Epidermal melanocyte (primary cell): ENCODE results near the gene EPHB1.

Experiments used
- DNase-seq: peaks from one replicate; pipeline ENCODE4 v3.0.0; 2011; ENCODE audit warnings: low spot score; ENCODE audit not compliant: insufficient read length

EPHB1 gene

DNA sequence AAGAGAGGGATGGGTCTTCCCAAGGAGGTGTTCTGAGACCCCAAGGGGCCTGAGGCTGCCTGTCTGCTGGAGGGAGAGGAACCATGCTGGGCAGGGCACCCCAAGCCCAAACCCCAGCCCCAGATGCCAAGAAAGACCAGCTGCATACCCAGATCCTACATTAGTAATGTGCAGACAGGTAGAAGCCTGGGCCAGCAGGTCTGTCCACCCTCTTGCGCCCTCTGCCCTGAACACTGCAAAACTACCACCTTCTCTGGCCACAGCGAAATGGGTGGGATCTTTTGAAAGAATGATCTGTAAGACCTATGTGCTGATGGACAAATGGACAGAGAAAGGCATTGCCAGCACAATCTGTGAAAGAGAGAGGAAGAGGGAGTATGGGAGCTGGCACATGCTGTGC, 283.2 kb downstream of the EPHB1 start:
- DNase-seq: no peak

DNA sequence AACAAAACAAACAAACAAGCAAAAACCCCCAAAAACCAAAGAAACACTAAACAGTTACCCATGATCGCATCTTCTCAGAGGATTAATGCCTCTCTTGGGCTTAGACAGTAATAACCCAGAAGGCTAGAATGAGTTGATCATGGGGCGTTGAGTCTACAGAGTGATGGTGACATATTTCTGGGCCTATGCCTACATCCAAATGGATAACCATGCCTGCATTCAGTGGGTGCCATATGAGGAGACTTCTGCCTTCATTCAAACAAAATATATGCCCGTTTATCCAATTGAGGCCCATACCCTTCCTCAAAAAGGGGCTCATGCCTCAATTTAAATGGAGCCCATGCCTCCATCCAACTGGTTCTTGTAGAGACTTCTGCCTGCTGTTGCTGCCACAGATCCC, 284.0 kb downstream of the EPHB1 start:
- no peak for DNase-seq

GRCh38 chr3:135081451-135081850, 286.4 kb downstream of the EPHB1 start:
- no peak for DNase-seq

GRCh38 chr3:135081856-135082434, 286.9 kb downstream of the EPHB1 start:
- DNase-seq: no peak

GRCh38 chr3:135082706-135083105, 287.6 kb downstream of the EPHB1 start:
- no peak for DNase-seq

GRCh38 chr3:135083179-135083578, 288.1 kb downstream of the EPHB1 start:
- no peak for DNase-seq

DNA sequence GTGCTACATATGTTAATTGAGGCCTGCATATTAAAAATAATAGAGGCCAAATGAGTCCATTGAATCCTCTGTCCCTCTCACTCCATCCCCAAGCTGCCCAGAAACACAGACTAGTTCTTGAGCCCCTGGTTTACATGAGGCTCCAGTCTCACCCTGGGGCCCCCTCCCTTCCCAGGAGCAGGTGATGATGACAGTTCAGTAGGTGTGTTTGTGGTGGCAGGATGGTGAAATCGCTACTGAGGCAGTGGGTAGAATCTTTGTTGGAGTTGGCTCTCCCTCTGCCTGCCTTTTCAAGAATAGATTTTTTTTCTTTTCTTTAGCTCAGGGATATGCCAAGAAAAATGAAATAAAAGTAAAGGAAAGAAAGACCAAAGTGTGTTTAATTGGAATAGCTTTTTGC, 288.7 kb downstream of the EPHB1 start:
- DNase-seq: no peak

- no peak for DNase-seq
Observed at GRCh38 chr3:135084405-135084804, 289.3 kb downstream of the EPHB1 start.

- DNase-seq: no peak
Observed at GRCh38 chr3:135084976-135085375, 289.9 kb downstream of the EPHB1 start.

- DNase-seq: no peak
Observed at GRCh38 chr3:135085652-135086436, 290.8 kb downstream of the EPHB1 start.

DNA sequence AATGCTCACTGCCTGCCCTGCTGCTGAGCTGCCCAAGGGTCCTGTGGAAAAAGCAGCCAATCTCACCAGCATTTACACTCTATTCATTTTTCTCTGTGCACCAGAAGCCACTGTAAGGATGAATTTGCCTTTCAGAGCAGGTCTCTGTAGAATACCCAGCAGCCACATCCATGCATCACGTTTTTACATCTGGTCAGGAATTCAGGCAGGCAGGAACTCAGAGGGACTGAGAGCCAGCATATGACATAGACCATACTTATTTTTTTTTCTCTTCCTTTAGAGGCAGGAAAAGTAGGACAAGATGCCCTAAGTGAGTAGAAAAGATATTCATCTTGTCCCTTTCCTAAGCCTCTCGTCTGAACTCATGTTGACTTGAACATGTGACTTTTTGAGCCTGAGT, 292.7 kb downstream of the EPHB1 start:
- DNase-seq: no peak

- DNase-seq: no peak
Observed at GRCh38 chr3:135089451-135089850, 294.4 kb downstream of the EPHB1 start.

DNA sequence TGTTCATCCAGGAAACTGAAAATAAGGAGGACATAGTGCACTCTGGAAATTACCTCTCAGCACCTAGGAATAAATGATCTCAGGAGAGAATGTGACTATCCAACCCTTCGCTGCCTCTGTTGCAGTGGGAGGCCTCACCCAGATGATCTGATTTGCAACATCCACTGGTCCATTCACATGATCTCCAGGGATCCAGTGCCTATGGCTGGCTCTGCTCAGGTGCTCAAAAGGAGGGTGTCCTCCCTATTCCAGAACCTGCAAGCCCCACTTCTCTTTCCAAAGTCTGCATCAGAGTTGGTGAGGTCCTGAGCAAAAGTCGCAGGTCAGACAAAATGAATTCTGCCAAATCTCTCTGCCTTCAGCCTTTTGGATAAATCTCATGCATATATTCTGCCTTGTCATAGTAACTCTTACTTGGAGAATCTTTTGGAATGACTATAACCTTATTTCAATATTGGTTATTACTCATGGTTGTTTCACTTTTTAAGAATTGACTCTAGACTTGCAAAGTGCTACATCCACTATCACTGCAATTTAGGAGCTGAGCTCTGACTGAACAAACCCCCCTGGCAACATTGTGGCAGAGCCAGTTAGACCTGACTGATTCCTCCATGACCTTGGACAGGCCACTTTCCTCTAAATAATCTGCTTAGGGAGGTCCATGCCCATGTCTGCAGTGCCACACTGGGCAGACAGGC, 295.1 kb downstream of the EPHB1 start:
- DNase-seq: no peak

DNA sequence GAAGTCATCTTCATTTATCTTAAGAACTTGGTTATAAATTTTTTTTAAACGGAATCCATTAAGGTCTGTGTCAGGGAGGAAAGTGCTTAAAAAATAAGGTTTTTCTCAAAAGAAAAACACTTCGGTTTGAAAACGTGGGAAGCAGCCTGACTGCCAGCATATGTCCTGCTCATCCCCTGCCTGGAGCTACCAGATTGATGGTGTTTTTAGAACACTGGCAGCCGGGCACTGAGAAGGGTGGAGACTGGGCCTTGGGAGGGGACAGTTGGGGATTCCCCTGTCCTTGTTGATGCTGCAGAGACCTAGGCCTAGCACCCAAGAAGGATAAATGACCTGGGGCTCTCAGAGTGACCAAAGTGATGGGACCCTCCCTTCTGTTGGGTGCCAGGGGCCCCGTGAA, 296.9 kb downstream of the EPHB1 start:
- no peak for DNase-seq

DNA sequence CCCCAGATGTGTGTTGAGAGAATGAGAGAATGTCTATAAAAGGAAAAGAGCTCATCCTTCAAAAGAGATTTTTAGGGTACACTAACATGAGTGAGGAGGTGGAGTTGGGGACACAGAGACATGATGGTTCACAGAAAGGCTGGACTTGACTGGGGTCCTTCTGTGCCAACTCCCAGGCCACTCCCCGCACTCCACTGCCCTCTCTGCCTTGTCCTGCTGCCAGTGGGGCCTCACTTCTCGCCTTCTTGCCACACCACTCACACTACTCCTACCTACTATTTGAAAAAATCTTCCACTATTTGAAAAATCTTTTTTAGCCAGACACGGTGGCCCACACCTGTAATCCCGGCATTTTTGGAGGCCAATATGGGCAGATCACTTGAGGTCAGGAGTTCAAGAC, 298.1 kb downstream of the EPHB1 start:
- DNase-seq: no peak

GRCh38 chr3:135097276-135097946, 302.4 kb downstream of the EPHB1 start:
- DNase-seq: no peak

DNA sequence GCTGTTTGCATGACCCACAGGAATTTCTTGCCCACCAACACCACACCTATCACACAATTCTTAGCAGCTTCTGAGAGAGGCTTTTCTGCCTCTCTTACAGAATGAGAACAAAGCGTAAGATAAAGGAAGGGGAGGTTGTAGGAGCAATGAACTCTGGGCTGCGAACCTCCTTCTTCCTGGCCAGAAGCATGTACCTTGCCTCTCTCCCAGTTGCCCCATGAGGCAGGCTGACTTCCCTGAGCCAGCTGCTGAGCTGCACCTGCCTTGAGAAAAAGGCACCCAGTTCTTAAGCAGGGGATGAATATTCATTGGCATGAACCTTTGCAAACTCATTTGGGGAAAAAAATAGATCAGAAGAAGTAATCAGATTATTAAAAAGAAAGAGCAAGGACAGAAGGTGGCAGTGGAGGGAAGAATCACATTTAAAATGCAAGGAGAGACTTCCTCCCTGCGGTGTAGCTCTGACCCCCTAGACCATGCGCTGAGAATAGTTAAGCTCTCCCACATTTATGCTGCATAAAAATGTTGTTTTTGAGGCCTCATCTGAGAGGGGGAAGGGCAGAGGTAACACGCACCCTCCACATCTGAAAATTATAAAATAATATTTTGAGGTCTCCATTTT, 304.8 kb downstream of the EPHB1 start:
- DNase-seq: no peak

- DNase-seq: no peak
Observed at GRCh38 chr3:135100366-135100765, 305.3 kb downstream of the EPHB1 start.

- no peak for DNase-seq
Observed at GRCh38 chr3:135103917-135104316, 308.9 kb downstream of the EPHB1 start.

GRCh38 chr3:135106445-135106844, 311.4 kb downstream of the EPHB1 start:
- DNase-seq: no peak

- no peak for DNase-seq
Observed at GRCh38 chr3:135107043-135107442, 312.0 kb downstream of the EPHB1 start.

DNA sequence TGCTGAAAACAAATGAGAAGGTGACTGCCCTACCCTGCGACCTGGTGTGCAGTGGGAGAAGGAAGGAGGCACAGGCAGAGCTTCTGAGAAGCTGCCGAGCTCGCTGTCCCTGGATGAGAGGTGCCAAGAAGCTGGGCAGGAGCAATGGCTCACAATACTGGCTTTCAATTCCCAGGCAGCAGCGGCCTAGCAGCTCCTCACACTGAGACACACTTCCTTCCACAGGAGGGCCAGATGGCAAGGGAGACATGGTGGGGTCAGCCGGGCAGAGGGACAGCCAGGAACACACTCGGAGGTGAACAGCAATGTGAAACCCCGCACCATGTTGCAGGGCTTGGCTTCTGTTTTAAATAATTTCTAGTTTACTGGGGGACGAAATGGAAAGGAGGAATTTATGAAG, 314.6 kb downstream of the EPHB1 start:
- no peak for DNase-seq
